Measurements from ENCODE around the gene SLC8A2. TPM values are rescaled to one million over a fixed set of nuclear protein-coding genes. Genes with fewer than 3 reads are reported as not detected.

SLC8A2 gene
- total RNA-seq, 1 experiment from 2014 or later, result 11.3 TPM

DNA sequence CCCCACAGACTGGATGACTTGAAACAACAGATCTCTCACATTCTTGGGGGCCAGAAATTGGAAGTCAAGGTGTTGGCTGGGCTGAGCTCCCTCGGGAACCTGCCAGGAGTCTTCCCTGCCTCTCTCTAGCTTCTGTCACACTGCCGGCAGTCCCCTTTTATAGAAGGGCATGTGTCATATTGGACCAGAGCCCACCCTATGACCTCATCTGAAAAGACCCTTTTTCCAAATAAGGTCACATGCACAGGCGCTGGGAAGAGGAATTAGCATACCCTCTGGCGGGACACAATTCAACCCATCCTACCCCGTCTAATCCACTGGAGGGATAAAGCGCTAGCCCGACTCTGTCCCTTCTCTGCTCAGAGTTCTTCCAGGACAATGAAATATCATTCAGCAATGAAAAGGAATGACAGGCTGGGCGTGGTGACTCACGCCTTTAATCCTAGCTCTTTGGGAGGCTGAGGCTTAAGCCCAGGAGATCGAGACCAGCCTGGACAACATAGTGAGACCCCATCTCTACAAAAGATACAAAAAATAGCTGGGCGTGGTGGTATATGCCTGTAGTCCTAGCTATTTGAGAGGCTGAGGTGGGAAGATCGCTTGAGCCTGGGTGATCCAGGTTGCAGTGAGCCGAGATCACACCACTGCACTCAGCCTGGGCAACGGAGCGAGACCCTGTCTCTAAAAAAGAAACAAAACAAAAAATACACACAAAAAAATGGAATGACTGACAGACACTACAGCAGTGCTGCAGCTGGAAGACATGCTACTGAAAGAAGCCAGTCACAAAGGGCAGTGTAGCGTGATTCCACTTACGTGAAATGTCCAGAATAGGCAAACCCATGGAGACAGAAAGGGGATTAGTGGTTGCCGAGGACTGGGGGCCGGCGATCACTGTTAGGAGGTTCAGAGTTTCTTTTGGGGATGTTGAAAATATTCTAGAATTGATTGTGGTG is 80.9 kb downstream of the SLC8A2 start:
- H3K79me2 ChIP-seq (ENCODE audit: insufficient read depth, low read length), result no peaks in the 10 kb centered on the region
- H3K4me2 ChIP-seq (ENCODE audit: insufficient read depth, insufficient read length, low read length), result no peak overlapping the region
- no peaks in the 10 kb centered on the region for H3K9me3 ChIP-seq (ENCODE audit: control insufficient read depth, low read depth, low read length)
- H2BK5ac ChIP-seq (ENCODE audit: insufficient read length, low read length), result no peak overlapping the region
- Mint-ChIP-seq H3K27ac (peak overlapping the region; percentile 19 to 79 (median 27); a peak in 6 of 7 replicates), H3K4me3 (peak overlapping the region in 1 of 2 experiments; percentile 43; a peak in 3 of 5 replicates), H3K36me3 (ENCODE audit: insufficient read depth in 1 of 3, low read depth in 3 of 3) (peaks cover 0 to 20% (median 14%) of the 10 kb centered on the region in 3 experiments; a peak in 6 of 7 replicates), H3K9me3 (peaks cover 20 to 25% of the 10 kb centered on the region in 2 experiments), H3K27me3 (ENCODE audit: low read depth) (peaks cover 1% of the 10 kb centered on the region; the same call in 1 of the 2 replicates), H3K4me1 (peaks cover 27 to 31% of the 10 kb centered on the region in 2 experiments)
- no peak overlapping the region for H4K91ac ChIP-seq (ENCODE audit: insufficient read length, low read depth, low read length)
- H3K4ac ChIP-seq (ENCODE audit: low read depth, low read length), result no peak overlapping the region
- no peak overlapping the region for H2BK12ac ChIP-seq (ENCODE audit: insufficient read length, low read depth, low read length)
- DNase-seq, result no peak
- H3K27ac ChIP-seq (ENCODE audit: insufficient read length, low read depth, low read length), result no peak overlapping the region
- no peaks in the 10 kb centered on the region for H4K20me1 ChIP-seq (ENCODE audit: control insufficient read depth, insufficient read depth, insufficient read length)
- no peaks in the 10 kb centered on the region for H3K79me1 ChIP-seq (ENCODE audit: insufficient read depth, low read depth, low read length, poor library complexity, severe bottlenecking)
- H3K18ac ChIP-seq (ENCODE audit: insufficient read length, low read depth, low read length), result no peak overlapping the region
- no peak overlapping the region for H3K56ac ChIP-seq (ENCODE audit: insufficient read length, low read depth, low read length)
- no peak overlapping the region for H4K8ac ChIP-seq (replicated peaks; ENCODE audit: insufficient read length, low read depth, low read length)
- no peak overlapping the region for H2BK15ac ChIP-seq (ENCODE audit: low read depth, low read length)
- no peak overlapping the region for H2AK5ac ChIP-seq (ENCODE audit: insufficient read length, low read length)
- H3K4me1 ChIP-seq (ENCODE audit: insufficient read depth, low read length), result no peaks in the 10 kb centered on the region
- no peak overlapping the region for H2BK20ac ChIP-seq (ENCODE audit: low read depth, low read length, poor library complexity, severe bottlenecking)
- H2AFZ ChIP-seq (ENCODE audit: low read length), result no peak overlapping the region
- H3K23me2 ChIP-seq (ENCODE audit: insufficient read length, low read depth, low read length, poor library complexity, severe bottlenecking), result no peaks in the 10 kb centered on the region
- H4K5ac ChIP-seq (ENCODE audit: insufficient read length, low read depth, low read length), result no peak overlapping the region
- H3K27me3 ChIP-seq (ENCODE audit: insufficient read depth, low read length), result no peaks in the 10 kb centered on the region
- no CpG with 5 or more reads among the region's 20 CpGs for WGBS (ENCODE audit: extremely low coverage, insufficient read length, low lambda C conversion rate)
- no peak overlapping the region for H3K14ac ChIP-seq (ENCODE audit: insufficient read depth, low read length)
- H3T11ph ChIP-seq (ENCODE audit: low read length), result no peak overlapping the region
- TF ChIP-seq, protein P1, sequence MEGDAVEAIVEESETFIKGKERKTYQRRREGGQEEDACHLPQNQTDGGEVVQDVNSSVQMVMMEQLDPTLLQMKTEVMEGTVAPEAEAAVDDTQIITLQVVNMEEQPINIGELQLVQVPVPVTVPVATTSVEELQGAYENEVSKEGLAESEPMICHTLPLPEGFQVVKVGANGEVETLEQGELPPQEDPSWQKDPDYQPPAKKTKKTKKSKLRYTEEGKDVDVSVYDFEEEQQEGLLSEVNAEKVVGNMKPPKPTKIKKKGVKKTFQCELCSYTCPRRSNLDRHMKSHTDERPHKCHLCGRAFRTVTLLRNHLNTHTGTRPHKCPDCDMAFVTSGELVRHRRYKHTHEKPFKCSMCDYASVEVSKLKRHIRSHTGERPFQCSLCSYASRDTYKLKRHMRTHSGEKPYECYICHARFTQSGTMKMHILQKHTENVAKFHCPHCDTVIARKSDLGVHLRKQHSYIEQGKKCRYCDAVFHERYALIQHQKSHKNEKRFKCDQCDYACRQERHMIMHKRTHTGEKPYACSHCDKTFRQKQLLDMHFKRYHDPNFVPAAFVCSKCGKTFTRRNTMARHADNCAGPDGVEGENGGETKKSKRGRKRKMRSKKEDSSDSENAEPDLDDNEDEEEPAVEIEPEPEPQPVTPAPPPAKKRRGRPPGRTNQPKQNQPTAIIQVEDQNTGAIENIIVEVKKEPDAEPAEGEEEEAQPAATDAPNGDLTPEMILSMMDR (conservative IDR thresholded peaks at IDR 0.05), result no peak
- H3K23ac ChIP-seq (ENCODE audit: insufficient read length, low read depth, low read length), result no peak overlapping the region
- no peak overlapping the region for H2BK120ac ChIP-seq (ENCODE audit: low read depth, low read length, poor library complexity, severe bottlenecking)
- no peak overlapping the region for H3K9ac ChIP-seq (ENCODE audit: extremely low read depth, insufficient read length, low read length)

All from H9 (cell line).